Ovary (tissue), 3 donors: ENCODE data around the gene ARID5A.

Source experiments
- CTCF ChIP-seq, 3 donors: fragments of 450-650 bp in 2 of 3; fragments of 200-600 bp in 1 of 3; IDR thresholded peaks; one replicate each; pipeline versions ENCODE4 v1.5.1 to v1.8.0; 2016 to 2022; ENCODE audit warnings: antibody characterized with exemption in 3 of 3, mild to moderate bottlenecking in 1 of 3
- EP300 ChIP-seq: sonication (generic); formaldehyde crosslinking; IDR thresholded peaks from one replicate; pipeline ENCODE4 v1.6.1; 2017; ENCODE audit warnings: antibody characterized with exemption
- donor health status: DM: no; HTN: no; CAD: no.

- no peak for TF ChIP-seq CTCF (IDR thresholded peaks at IDR 0.05)
- TF ChIP-seq EP300: no peak
These were observed 11.2 kb downstream of the ARID5A start for GRCh38 chr2:96547731-96548171.
